ENCODE results near the gene CLMN. TPM values are rescaled to one million over a fixed set of nuclear protein-coding genes. Genes with fewer than 3 reads are reported as not detected.

Gene CLMN
- total RNA-seq, 1 experiment from 2014 or later, result 33.4 TPM

- H3K27me3 ChIP-seq (ENCODE audit: insufficient read depth, low read length), result no peaks in the 10 kb centered on the region
- no peak for DNase-seq (ENCODE audit: low read depth, low spot score)
- RAD21 ChIA-PET (ENCODE audit: low non-redundant PET in 1 of 2, low total read pairs in 2 of 2, uncharacterized antibody in 2 of 2, unreplicated experiment in 2 of 2), result interaction anchor here in 1 of 2 experiments (0.6 to 0.7 kb wide), 2 partner anchors 151 to 679 kb away, joined by 4 to 6 read pairs; no protein-coding TSS in a partner anchor
- POLR2A ChIA-PET, result no interaction called here
- H3K27ac ChIP-seq (ENCODE audit: low read depth, low read length), result no peak overlapping the region; the same call in 1 of the 2 replicates
- peaks cover 17% of the 10 kb centered on the region; the same call in 1 of the 2 replicates for H3K79me2 ChIP-seq (ENCODE audit: insufficient read depth, low read length)
- no peaks in the 10 kb centered on the region for H3K9me3 ChIP-seq (ENCODE audit: control insufficient read depth in 1 of 2, insufficient read depth in 1 of 2, low read depth in 1 of 2, low read length in 2 of 2)
- H3K9ac ChIP-seq (ENCODE audit: low read length), result peak overlapping the region; percentile 69
- intact Hi-C loops (cut with micrococcal nuclease), result no loop called here
- CTCF ChIA-PET, result no interaction called here
- TF ChIP-seq, protein P1, sequence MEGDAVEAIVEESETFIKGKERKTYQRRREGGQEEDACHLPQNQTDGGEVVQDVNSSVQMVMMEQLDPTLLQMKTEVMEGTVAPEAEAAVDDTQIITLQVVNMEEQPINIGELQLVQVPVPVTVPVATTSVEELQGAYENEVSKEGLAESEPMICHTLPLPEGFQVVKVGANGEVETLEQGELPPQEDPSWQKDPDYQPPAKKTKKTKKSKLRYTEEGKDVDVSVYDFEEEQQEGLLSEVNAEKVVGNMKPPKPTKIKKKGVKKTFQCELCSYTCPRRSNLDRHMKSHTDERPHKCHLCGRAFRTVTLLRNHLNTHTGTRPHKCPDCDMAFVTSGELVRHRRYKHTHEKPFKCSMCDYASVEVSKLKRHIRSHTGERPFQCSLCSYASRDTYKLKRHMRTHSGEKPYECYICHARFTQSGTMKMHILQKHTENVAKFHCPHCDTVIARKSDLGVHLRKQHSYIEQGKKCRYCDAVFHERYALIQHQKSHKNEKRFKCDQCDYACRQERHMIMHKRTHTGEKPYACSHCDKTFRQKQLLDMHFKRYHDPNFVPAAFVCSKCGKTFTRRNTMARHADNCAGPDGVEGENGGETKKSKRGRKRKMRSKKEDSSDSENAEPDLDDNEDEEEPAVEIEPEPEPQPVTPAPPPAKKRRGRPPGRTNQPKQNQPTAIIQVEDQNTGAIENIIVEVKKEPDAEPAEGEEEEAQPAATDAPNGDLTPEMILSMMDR (IDR thresholded peaks at IDR 0.05 in 2 of 3, conservative IDR thresholded peaks at IDR 0.05 in 1 of 3; ENCODE audit: borderline replicate concordance in 1 of 3, insufficient read depth in 1 of 3, low read depth in 2 of 3, low read length in 2 of 3), result no peak
- TF ChIP-seq CEBPB (IDR thresholded peaks at IDR 0.05; ENCODE audit: low read depth), result no peak
- TF ChIP-seq EGR1 (IDR thresholded peaks at IDR 0.05; ENCODE audit: low read depth), result no peak
- no peak for TF ChIP-seq FOSL1 (IDR thresholded peaks at IDR 0.05; ENCODE audit: low read depth)
- TF ChIP-seq SP1 (IDR thresholded peaks at IDR 0.05; ENCODE audit: low read depth), result no peak
- no peak for TF ChIP-seq ATF3 (IDR thresholded peaks at IDR 0.05)
- no peak for TF ChIP-seq POLR2A (IDR thresholded peaks at IDR 0.05; ENCODE audit: borderline replicate concordance, extremely low read depth, insufficient read depth, insufficient read length)
- TF ChIP-seq ZBTB33 (IDR thresholded peaks at IDR 0.05; ENCODE audit: extremely low read depth, insufficient replicate concordance, low read length), result no peak
- peak overlapping the region; percentile 92 for H3K4me2 ChIP-seq (ENCODE audit: low read length)
- H4K20me1 ChIP-seq (ENCODE audit: insufficient read depth), result no peaks in the 10 kb centered on the region
- no peaks in the 10 kb centered on the region for H3K36me3 ChIP-seq (ENCODE audit: control insufficient read depth in 1 of 2, insufficient read depth in 2 of 2, low read length in 2 of 2)
- H2AFZ ChIP-seq (ENCODE audit: low read depth, low read length, poor library complexity, severe bottlenecking), result no peak overlapping the region
- ATAC-seq, result no peak; the same call in 1 of the 2 replicates
- no TSS peak for BruUV-seq (replicated peaks)
- no peaks in the 10 kb centered on the region for H3K9me2 ChIP-seq (ENCODE audit: insufficient read depth)
- peaks cover 20 to 49% of the 10 kb centered on the region in 2 experiments for H3K4me1 ChIP-seq (ENCODE audit: control insufficient read depth in 1 of 2, insufficient read depth in 2 of 2, low read length in 2 of 2)
- H3K4me3 ChIP-seq (replicated peaks in 1 of 2; ENCODE audit: low read depth in 1 of 2, low read length in 2 of 2), result peak overlapping the region; percentile 59 to 71
These were observed 1.1 kb downstream of the CLMN start for GRCh38 chr14:95318399-95319311.
